Ishikawa (cell line): ENCODE measurements around the gene COPS7A.

Experiments used
- CEBPB ChIP-seq: IDR thresholded peaks from 2 replicates; pipeline ENCODE4 v1.6.1; 2012
- CREB1 ChIP-seq: IDR thresholded peaks from 2 replicates; pipeline ENCODE4 v1.6.1; 2012; ENCODE audit warnings: low read depth
- EGR1 ChIP-seq: IDR thresholded peaks from 2 replicates; pipeline ENCODE4 v1.6.1; 2012
- EP300 ChIP-seq: IDR thresholded peaks from 2 replicates; pipeline ENCODE4 v1.6.1; 2012; ENCODE audit warnings: borderline replicate concordance
- FOXM1 ChIP-seq: IDR thresholded peaks from 2 replicates; pipeline ENCODE4 v1.6.1; 2012; ENCODE audit warnings: low read depth, borderline replicate concordance
- NFIC ChIP-seq: IDR thresholded peaks from 2 replicates; pipeline ENCODE4 v1.6.1; 2012
- RAD21 ChIP-seq: IDR thresholded peaks from 2 replicates; pipeline ENCODE4 v1.6.1; 2012; ENCODE audit warnings: low read depth
- TAF1 ChIP-seq: IDR thresholded peaks from 2 replicates; pipeline ENCODE4 v1.6.1; 2012; ENCODE audit warnings: low read depth, mild to moderate bottlenecking
- TCF12 ChIP-seq: IDR thresholded peaks from 2 replicates; pipeline ENCODE4 v1.6.1; 2012; ENCODE audit warnings: low read depth
- TEAD4 ChIP-seq: IDR thresholded peaks from 2 replicates; pipeline ENCODE4 v1.6.1; 2012
- YY1 ChIP-seq: IDR thresholded peaks from 2 replicates; pipeline ENCODE4 v1.6.1; 2012; ENCODE audit warnings: low read depth
- ZBTB7A ChIP-seq: IDR thresholded peaks from 2 replicates; pipeline ENCODE4 v1.6.1; 2012; ENCODE audit warnings: low read depth
- TF ChIP-seq, protein P1 (sequence below): IDR thresholded peaks from 2 replicates; pipeline ENCODE4 v1.6.1; 2012; ENCODE audit warnings: low read depth, mild to moderate bottlenecking
- TF ChIP-seq, protein P2 (sequence below): IDR thresholded peaks from 2 replicates; pipeline ENCODE4 v1.6.1; 2012
- TF ChIP-seq, protein P3 (sequence below): IDR thresholded peaks from 2 replicates; pipeline ENCODE4 v1.6.1; 2012

Gene COPS7A

DNA sequence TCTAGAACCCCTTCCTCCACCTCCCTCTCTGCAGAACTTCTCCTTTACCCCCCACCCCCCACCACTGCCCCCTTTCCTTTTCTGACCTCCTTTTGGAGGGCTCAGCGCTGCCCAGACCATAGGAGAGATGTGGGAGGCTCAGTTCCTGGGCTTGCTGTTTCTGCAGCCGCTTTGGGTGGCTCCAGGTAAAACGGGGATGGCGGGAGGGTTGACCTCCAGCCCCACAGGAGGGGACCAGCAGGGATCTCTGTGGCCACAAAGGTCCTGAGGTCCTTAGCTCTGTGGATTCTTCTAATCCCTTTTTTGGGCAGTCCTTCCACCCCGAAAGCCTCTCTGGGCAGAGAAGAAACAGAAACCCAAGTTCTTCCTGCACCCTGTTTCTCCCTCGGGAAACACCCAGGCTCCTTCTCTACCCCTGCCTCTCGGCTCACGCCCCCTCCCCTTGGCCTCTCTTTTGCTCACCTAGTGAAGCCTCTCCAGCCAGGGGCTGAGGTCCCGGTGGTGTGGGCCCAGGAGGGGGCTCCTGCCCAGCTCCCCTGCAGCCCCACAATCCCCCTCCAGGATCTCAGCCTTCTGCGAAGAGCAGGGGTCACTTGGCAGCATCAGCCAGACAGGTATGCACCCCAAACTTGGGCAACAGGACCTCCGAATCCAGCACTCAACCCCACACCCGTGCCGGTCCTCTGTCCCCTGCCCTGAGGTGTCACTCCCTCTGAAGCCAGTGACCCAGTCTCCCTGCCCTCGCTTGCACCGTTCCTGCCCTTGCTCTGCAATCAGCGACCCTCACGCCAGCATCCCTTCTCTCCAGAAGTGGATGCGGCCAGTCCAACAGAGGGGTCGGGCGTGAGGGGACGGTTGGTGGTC, 49.1 kb downstream of the COPS7A start:
- TF ChIP-seq, protein P1, sequence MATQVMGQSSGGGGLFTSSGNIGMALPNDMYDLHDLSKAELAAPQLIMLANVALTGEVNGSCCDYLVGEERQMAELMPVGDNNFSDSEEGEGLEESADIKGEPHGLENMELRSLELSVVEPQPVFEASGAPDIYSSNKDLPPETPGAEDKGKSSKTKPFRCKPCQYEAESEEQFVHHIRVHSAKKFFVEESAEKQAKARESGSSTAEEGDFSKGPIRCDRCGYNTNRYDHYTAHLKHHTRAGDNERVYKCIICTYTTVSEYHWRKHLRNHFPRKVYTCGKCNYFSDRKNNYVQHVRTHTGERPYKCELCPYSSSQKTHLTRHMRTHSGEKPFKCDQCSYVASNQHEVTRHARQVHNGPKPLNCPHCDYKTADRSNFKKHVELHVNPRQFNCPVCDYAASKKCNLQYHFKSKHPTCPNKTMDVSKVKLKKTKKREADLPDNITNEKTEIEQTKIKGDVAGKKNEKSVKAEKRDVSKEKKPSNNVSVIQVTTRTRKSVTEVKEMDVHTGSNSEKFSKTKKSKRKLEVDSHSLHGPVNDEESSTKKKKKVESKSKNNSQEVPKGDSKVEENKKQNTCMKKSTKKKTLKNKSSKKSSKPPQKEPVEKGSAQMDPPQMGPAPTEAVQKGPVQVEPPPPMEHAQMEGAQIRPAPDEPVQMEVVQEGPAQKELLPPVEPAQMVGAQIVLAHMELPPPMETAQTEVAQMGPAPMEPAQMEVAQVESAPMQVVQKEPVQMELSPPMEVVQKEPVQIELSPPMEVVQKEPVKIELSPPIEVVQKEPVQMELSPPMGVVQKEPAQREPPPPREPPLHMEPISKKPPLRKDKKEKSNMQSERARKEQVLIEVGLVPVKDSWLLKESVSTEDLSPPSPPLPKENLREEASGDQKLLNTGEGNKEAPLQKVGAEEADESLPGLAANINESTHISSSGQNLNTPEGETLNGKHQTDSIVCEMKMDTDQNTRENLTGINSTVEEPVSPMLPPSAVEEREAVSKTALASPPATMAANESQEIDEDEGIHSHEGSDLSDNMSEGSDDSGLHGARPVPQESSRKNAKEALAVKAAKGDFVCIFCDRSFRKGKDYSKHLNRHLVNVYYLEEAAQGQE, result no peak
- no peak for TF ChIP-seq FOXM1
- TF ChIP-seq, protein P2, sequence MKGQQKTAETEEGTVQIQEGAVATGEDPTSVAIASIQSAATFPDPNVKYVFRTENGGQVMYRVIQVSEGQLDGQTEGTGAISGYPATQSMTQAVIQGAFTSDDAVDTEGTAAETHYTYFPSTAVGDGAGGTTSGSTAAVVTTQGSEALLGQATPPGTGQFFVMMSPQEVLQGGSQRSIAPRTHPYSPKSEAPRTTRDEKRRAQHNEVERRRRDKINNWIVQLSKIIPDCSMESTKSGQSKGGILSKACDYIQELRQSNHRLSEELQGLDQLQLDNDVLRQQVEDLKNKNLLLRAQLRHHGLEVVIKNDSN, result no peak
- TF ChIP-seq EGR1, result no peak
- TF ChIP-seq ZBTB7A, result no peak
- no peak for TF ChIP-seq EP300
- TF ChIP-seq TCF12, result no peak
- no peak for TF ChIP-seq YY1
- TF ChIP-seq, protein P3, sequence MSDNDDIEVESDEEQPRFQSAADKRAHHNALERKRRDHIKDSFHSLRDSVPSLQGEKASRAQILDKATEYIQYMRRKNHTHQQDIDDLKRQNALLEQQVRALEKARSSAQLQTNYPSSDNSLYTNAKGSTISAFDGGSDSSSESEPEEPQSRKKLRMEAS, result no peak
- no peak for TF ChIP-seq CEBPB
- TF ChIP-seq TAF1, result no peak
- no peak for TF ChIP-seq CREB1
- no peak for TF ChIP-seq TEAD4
- TF ChIP-seq NFIC, result no peak
- TF ChIP-seq RAD21, result no peak

DNA sequence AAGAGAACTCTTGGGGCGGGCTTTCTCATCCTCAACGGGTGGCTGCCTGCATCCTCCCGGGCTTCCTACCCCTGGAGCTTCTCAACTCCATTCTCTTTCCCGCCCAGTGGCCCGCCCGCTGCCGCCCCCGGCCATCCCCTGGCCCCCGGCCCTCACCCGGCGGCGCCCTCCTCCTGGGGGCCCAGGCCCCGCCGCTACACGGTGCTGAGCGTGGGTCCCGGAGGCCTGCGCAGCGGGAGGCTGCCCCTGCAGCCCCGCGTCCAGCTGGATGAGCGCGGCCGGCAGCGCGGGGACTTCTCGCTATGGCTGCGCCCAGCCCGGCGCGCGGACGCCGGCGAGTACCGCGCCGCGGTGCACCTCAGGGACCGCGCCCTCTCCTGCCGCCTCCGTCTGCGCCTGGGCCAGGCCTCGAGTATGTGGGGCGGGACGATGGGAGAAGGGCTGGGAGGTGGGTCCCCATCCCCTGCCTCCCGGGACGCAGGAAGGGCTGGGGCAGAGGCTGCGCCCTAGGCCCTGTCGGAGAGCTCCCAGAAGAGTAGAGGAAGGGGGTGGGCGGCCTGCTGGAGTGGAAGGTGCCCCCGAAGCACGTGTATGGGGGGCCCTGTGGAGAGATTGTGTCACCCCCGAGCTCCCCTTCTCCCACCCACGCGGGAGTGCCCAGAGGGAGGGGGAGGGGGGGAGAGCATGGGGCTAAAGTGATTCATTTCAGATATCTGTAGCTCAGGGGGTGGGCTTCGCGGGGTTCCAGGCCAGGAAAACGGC, 49.9 kb downstream of the COPS7A start:
- TF ChIP-seq, protein P2, result no peak
- no peak for TF ChIP-seq EP300
- no peak for TF ChIP-seq RAD21
- TF ChIP-seq, protein P3, result no peak
- no peak for TF ChIP-seq TCF12
- TF ChIP-seq, protein P1, result no peak
- TF ChIP-seq FOXM1, result no peak
- TF ChIP-seq YY1, result no peak
- no peak for TF ChIP-seq CREB1
- no peak for TF ChIP-seq TAF1
- no peak for TF ChIP-seq TEAD4
- no peak for TF ChIP-seq NFIC
- TF ChIP-seq EGR1, result no peak
- no peak for TF ChIP-seq CEBPB
- no peak for TF ChIP-seq ZBTB7A

DNA sequence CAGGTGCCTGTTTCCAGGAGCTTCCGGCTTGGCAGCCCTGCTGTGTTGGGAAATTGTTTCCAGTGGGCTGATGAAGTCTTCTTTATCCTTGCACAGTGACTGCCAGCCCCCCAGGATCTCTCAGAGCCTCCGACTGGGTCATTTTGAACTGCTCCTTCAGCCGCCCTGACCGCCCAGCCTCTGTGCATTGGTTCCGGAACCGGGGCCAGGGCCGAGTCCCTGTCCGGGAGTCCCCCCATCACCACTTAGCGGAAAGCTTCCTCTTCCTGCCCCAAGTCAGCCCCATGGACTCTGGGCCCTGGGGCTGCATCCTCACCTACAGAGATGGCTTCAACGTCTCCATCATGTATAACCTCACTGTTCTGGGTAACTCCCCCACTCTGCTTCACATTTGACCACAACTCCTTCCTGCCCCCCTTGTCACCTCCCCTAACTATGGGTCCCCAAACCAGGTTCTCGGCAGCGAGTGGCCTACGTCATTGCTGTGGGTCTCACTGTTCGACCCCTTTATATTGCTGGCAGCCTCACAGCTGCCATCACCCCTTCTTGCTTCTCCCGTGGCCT, 50.7 kb downstream of the COPS7A start:
- TF ChIP-seq TAF1, result no peak
- TF ChIP-seq, protein P3, result no peak
- TF ChIP-seq ZBTB7A, result no peak
- no peak for TF ChIP-seq NFIC
- TF ChIP-seq CREB1, result no peak
- TF ChIP-seq TEAD4, result no peak
- no peak for TF ChIP-seq CEBPB
- TF ChIP-seq YY1, result no peak
- no peak for TF ChIP-seq EGR1
- TF ChIP-seq RAD21, result no peak
- no peak for TF ChIP-seq EP300
- TF ChIP-seq, protein P1, result no peak
- no peak for TF ChIP-seq FOXM1
- no peak for TF ChIP-seq TCF12
- TF ChIP-seq, protein P2, result no peak
